HG02973 (cell line): ENCODE measurements around the gene LCAT.
A peak's percentile ranks its signal among the peaks of the same experiment; 100 is the strongest.

ENCODE experiments used
- ATAC-seq: cut with Tn5 transposase; IDR thresholded peaks from one replicate; pipeline ENCODE4 v1.9.1; 2021; ENCODE audit warnings: moderate library complexity; ENCODE audit not compliant: unreplicated experiment

LCAT gene

DNA sequence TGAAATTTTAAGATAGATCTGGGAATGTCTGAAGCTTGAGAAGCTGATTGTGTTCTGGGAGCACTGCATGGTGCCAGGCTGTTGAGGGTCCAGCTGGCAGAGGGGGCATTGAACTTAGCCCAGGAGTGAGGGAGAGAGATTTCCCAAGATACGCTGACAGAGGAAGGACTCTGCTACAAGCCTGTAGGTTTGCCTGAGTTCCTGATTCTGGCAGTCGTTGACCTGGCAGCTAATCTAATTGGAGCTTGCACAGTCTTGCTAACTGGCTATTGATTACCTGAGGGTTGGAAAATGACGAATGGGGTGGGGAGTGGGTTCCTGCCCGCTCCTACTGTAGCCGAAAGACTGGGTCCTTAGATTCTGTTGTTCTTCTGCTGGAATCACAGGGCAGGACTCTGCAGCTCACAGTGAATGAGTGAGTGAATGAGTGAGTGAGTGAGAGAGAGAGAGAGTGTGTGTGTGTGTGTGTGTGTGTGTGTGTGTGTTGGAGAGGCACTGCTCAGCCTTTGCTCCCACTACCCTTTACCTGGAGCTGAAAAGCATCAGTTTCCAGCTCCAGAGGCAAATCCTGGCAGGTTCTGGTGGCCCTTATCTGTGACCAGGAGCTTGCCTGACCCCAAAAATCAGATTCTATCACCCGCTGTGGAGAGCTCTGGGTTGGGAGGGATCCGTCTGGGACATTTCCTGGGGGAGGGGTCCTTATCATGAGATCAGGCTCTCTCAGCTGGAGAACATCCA, 29.0 kb downstream of the LCAT start:
- no peak for ATAC-seq

DNA sequence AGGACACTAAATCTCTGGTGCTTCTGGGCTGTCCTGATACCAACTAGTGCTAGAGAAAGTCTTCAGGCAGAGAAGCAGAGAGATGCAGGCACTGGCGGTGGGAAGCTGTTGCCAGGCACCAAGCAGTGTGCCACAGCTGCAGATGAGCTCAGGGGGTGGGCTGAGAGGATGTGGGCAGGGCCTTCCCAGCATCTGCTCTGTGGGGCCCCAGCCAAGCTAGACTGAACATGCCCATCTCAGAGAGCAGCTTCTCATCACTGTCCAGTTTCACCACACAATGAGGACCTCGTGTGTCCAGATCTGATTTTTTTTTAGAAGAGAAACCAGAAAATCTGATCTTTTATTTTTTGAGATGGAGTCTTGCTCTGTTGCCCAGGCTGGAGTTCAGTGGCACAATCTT, 33.8 kb downstream of the LCAT start:
- ATAC-seq: no peak

DNA sequence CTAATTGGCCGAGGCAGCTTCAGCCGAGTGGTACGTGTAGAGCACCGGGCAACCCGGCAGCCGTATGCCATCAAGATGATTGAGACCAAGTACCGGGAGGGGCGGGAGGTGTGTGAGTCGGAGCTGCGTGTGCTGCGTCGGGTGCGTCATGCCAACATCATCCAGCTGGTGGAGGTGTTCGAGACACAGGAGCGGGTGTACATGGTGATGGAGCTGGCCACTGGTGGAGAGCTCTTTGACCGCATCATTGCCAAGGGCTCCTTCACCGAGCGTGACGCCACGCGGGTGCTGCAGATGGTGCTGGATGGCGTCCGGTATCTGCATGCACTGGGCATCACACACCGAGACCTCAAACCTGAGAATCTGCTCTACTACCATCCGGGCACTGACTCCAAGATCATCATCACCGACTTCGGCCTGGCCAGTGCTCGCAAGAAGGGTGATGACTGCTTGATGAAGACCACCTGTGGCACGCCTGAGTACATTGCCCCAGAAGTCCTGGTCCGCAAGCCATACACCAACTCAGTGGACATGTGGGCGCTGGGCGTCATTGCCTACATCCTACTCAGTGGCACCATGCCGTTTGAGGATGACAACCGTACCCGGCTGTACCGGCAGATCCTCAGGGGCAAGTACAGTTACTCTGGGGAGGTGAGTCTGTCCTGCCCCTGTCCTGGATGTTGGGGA, 34.7 kb downstream of the LCAT start:
- no peak for ATAC-seq

DNA sequence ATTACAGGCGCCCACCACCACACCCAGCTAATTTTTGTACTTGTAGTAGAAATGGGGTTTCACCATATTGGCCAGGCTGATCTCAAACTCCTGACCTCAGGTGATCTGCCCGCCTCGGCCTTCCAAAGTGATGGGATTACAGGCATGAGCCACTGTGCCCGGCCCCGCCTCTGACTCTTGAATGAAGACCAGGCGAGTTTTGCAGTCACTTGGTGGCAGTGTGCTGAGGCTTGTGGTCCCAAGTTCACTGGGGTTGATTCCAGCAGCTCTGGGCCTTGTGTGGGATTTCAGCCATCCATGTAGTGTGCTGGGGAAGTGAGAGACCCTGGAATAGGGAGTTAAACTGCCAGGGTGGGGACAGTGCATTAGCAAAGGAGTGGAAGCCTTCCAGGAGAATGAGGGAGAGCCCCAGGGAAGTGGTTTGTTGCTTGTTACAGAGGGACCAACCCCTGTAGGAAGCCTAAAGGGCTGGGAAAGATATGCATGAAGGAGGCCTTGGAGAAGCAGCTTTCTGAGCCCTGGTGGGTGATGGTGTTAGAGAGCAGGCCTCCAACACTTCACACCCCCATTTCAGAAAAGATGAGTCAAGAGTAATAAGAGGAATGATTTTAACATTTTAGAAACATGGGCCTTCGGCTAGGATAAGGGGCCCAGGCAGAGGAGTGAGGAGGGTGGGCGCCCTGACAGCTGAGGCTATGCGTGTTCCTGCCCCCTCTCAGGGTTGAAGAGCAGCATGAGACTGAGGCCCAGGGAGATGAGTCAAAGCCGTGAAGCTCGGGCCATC, 36.3 kb downstream of the LCAT start:
- no peak for ATAC-seq

DNA sequence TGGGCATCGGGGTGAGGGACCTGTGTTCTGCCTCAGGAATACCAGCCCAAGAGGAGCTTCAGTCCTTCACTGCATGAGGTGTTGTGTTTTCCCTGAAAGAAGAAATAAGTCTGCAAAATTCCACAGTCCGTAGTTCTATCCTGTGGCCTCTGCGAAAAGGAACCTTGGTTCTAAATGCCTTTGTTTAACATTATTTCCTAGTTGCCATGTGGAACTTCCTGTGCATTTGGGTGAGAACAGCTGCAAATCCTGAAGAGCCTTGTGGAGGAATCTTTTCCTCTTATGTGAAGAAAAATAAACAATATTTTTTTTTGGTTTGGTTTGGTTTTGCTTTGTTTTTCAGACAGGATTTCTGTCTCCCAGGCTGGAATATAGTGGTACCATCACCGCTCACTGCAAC, 41.1 kb downstream of the LCAT start:
- no peak for ATAC-seq

DNA sequence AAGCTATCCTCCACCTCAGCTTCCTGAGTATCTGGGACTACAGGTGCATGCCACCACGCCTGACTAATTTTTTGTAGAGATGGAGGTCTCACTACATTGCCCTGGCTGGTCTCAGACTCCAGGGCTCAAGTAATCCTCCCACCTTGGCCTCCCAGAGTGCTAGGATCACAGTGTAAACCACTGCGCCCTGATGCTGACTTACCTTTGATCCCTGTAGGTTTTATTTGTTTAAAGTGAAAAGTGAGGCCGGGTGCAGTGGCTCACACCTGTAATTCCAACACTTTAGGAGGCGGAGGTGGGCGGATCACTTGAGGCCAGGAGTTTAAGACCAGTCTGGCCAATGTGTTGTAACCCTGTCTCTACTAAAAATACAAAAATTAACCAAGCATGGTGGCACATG, 42.2 kb downstream of the LCAT start:
- ATAC-seq: no peak

DNA sequence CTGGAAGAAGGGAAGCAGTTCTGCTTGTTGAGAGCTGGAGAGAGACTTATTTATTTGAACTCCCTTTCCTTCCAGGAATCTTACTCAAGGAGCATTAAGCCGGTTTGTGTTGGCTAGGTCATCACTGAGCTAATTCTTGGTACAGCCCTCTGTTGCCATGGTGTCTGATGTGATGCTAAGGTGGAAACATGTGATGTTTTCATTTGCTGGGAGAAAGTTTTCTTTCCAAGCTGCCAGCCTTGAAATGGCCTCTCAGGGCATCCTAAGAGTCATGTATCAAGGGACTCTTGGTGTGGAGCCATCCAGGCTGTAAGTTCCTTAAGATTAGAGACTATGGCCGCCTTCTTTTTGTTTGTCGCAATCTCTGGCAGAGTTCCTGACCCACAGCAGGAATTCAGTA, 46.7 kb downstream of the LCAT start:
- ATAC-seq: no peak

DNA sequence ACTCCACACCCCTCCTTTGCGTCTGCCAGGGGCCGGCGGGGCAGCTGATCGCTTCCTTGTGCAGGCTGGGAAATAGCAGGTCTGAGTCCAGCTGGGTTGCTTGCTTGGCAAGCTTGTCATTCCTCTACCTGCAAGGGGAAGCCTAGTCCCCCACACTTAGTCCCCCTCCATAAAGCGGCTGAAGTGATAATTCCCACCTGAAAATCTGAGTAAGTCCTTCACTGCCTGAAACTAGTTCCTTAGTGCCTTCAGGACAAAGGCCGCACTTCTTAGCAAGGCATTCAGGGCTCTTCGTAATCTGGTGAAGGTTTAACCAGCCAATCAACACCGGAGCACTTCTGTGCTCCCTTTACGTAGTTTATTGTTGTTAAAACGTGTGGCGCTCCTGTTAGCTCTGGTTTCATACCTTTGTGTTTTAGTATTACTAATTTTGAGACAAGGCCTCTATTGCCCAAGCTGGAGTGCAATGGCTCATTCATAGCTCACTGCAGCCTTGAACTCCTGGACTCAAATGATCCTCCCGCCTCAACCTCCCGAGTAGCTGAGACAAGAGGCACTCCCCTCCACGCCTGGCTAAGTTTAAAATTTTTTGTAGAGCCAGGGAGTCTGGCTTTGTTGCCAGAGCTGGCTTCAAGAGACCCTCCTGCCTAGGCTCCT, 50.0 kb downstream of the LCAT start:
- no peak for ATAC-seq

DNA sequence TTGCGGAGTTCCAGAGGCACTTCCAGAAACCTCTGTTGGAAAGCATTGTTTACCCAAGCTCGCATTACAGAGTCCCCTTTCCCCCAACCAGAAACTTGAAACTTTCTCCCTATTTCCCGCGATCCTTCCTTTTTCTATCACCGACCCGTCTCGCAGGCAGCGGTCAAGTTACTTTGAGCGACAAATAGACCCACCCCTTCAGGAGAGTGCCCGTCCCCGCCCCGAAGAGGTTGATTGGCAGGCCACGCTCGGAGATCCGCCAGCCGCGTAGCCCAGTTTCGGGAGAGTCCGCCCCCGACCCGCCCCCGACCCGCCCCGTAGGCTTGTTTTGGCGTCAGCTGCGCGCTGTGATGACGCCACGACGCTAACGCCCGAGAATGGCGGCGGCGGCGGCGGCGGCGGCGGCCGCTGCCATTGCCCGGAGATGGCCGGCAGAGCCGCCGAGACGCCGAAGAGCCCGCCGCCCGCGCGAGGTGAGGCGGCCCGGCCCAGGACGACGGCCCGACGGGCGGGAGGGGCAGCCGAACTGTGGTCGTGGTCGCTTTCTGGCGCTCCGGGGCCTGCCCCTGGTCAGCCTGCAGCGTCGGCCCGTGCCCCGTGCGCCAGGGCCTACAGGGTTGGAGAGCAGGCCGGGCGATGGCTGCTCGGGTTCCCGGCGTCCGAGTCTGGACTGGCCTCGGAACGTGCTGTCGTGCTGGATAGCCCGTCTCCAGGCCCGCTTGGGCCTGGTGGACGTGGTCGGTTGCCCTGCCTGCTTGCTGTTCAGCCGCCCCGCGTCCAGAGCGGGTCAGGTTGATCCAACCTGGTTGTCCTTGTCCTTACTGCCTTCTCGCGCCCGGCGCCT, 50.8 kb downstream of the LCAT start, which contains the start of gene PSKH1:
Gene PSKH1 (plus strand): TSS at position 356 of the 844 bp plus-strand sequence. CDS start 15,496 bp downstream, outside the sequence.
- peak; percentile 86 for ATAC-seq

DNA sequence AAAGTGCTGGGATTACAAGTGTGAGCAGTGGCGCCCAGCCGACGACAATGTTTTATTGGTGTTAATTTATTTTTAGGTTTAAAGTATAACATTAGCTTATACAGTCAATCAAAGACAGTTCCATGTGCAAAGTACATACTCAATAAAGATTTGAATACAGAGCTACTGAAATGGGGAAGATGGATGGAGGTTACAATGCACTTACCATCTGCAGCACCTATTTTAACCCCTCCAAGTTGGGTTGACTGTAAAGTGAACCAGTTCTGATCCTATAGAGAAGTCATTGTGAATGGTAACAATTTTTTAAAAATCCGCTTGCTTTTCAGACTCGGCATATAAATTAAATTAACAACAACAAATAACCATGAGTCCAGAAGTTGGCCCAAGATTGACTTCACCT, 51.5 kb downstream of the LCAT start:
- ATAC-seq: no peak
